Measurements from ENCODE around the gene FBXO39. TPM values are rescaled to one million over a fixed set of nuclear protein-coding genes. Genes with fewer than 3 reads are reported as not detected.

The FBXO39 gene
- total and polyA plus RNA-seq, 2 donors from 2014 or later: not detected

DNA sequence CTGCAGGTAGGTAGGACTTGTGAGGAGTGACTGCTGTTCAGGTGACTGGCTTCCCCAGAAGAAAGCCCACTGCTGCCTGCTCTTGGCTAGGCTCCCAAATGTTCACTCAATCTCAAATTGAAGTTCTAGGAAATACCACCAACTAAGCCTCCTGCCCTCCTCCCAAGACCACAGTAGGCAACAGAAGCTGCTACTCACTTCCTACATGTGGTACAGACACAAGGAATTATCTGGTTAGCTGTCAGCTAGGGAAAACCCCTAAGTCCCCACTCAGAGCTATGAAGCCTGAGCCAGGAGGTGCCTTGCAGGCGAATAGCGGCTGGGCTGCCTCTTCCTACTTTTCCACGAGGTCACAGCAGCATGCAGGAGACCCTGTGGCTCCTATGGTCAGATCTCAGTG lies 4.9 kb downstream of the FBXO39 start:
- FAIRE-seq: no peak
- Histone ChIP-seq H3K4me3 (ENCODE audit: low read length in 3 of 3) (no peak overlapping the region), H3K36me3 (ENCODE audit: control insufficient read depth in 2 of 3, insufficient read depth in 3 of 3, low read length in 3 of 3) (no peaks in the 10 kb centered on the region), H3K27ac (ENCODE audit: low read depth in 2 of 2, low read length in 2 of 2) (no peak overlapping the region), H3K9ac (ENCODE audit: low read length in 3 of 3) (no peak overlapping the region), H3K4me1 (ENCODE audit: control insufficient read depth in 2 of 3, insufficient read depth in 2 of 3, low read depth in 1 of 3, low read length in 3 of 3) (no peaks in the 10 kb centered on the region), H3K9me3 (ENCODE audit: control insufficient read depth in 2 of 3, insufficient read depth in 1 of 3, low read length in 3 of 3) (peaks cover 0 to 2% (median 0%) of the 10 kb centered on the region in 3 donors), H3K27me3 (ENCODE audit: control insufficient read depth, insufficient read depth, low read length) (peaks cover 4% of the 10 kb centered on the region)
- no peak for DNase-seq
- TF ChIP-seq, protein P1, sequence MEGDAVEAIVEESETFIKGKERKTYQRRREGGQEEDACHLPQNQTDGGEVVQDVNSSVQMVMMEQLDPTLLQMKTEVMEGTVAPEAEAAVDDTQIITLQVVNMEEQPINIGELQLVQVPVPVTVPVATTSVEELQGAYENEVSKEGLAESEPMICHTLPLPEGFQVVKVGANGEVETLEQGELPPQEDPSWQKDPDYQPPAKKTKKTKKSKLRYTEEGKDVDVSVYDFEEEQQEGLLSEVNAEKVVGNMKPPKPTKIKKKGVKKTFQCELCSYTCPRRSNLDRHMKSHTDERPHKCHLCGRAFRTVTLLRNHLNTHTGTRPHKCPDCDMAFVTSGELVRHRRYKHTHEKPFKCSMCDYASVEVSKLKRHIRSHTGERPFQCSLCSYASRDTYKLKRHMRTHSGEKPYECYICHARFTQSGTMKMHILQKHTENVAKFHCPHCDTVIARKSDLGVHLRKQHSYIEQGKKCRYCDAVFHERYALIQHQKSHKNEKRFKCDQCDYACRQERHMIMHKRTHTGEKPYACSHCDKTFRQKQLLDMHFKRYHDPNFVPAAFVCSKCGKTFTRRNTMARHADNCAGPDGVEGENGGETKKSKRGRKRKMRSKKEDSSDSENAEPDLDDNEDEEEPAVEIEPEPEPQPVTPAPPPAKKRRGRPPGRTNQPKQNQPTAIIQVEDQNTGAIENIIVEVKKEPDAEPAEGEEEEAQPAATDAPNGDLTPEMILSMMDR (IDR thresholded peaks at IDR 0.05; ENCODE audit: borderline replicate concordance, extremely low read depth, insufficient read depth): no peak
- intact Hi-C loops (cut with DNase I): no loop called here

DNA sequence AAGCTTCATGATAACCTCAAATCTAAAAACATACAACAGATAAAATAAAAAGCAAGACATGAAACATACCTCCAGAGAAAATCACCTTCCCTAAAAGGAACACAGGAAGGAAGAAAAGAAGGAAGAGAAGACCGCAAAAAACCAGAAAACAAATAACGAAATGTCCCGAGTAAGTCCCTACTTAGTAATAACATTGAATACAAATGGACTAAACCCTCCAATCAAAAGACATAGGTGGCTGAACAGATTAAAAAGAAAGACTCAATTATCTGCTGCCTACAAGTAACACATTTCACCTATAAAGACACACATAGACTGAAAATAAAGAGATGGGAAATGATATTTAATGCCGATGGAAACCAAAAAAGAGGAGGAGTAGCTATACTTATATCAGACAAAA lies 6.2 kb downstream of the FBXO39 start:
- no peak for FAIRE-seq
- no peak overlapping the region for H3K4me3 ChIP-seq (ENCODE audit: low read length in 3 of 3)
- intact Hi-C loops (cut with DNase I): no loop called here
- no peak overlapping the region for H3K9ac ChIP-seq (ENCODE audit: low read length in 3 of 3)
- H3K4me1 ChIP-seq (ENCODE audit: control insufficient read depth in 2 of 3, insufficient read depth in 2 of 3, low read depth in 1 of 3, low read length in 3 of 3): no peaks in the 10 kb centered on the region
- no peaks in the 10 kb centered on the region for H3K36me3 ChIP-seq (ENCODE audit: control insufficient read depth in 2 of 3, insufficient read depth in 3 of 3, low read length in 3 of 3)
- H3K27me3 ChIP-seq (ENCODE audit: control insufficient read depth, insufficient read depth, low read length): no peaks in the 10 kb centered on the region
- no peak for DNase-seq
- H3K27ac ChIP-seq (ENCODE audit: low read depth in 2 of 2, low read length in 2 of 2): no peak overlapping the region
- peaks cover 0 to 2% (median 0%) of the 10 kb centered on the region in 3 donors for H3K9me3 ChIP-seq (ENCODE audit: control insufficient read depth in 2 of 3, insufficient read depth in 1 of 3, low read length in 3 of 3)
- TF ChIP-seq, protein P1 (IDR thresholded peaks at IDR 0.05; ENCODE audit: borderline replicate concordance, extremely low read depth, insufficient read depth): no peak

DNA sequence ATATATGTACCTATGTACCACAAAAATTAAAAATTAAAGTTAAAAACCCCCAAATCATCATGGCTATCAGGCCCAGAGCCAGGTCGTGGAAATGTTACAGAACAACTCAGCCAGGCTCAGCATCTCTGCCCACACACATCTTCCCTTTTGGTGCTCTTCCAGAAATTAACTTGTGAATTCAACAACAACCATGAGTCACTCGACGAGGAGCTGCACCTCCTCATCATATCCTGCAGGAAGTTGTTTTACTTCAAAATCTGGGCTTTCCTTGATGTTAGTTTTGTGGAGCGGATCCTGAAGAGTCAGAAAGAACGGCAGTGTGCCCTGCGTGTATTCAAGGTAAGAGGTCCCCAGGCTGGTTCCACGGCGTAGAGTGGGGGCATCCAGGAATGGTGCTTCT lies 10.6 kb downstream of the FBXO39 start:
- H3K27me3 ChIP-seq (ENCODE audit: control insufficient read depth, insufficient read depth, low read length): no peaks in the 10 kb centered on the region
- FAIRE-seq: no peak
- no peak overlapping the region for H3K9ac ChIP-seq (ENCODE audit: low read length in 3 of 3)

More for the DNA sequence above, 10.6 kb downstream of the FBXO39 start:
- DNase-seq: no peak
- TF ChIP-seq, protein P1 (IDR thresholded peaks at IDR 0.05; ENCODE audit: borderline replicate concordance, extremely low read depth, insufficient read depth): no peak
- Histone ChIP-seq H3K4me3 (ENCODE audit: low read length in 3 of 3) (no peak overlapping the region), H3K27ac (ENCODE audit: low read depth in 2 of 2, low read length in 2 of 2) (no peak overlapping the region), H3K36me3 (ENCODE audit: control insufficient read depth in 2 of 3, insufficient read depth in 3 of 3, low read length in 3 of 3) (no peaks in the 10 kb centered on the region), H3K4me1 (ENCODE audit: control insufficient read depth in 2 of 3, insufficient read depth in 2 of 3, low read depth in 1 of 3, low read length in 3 of 3) (no peaks in the 10 kb centered on the region), H3K9me3 (ENCODE audit: control insufficient read depth in 2 of 3, insufficient read depth in 1 of 3, low read length in 3 of 3) (peaks cover 0 to 2% (median 0%) of the 10 kb centered on the region in 3 donors)
- intact Hi-C loops (cut with DNase I): no loop called here

Measured in kidney (tissue), 14 donors.